ENCODE data around the gene KIRREL3.

The KIRREL3 gene

DNA sequence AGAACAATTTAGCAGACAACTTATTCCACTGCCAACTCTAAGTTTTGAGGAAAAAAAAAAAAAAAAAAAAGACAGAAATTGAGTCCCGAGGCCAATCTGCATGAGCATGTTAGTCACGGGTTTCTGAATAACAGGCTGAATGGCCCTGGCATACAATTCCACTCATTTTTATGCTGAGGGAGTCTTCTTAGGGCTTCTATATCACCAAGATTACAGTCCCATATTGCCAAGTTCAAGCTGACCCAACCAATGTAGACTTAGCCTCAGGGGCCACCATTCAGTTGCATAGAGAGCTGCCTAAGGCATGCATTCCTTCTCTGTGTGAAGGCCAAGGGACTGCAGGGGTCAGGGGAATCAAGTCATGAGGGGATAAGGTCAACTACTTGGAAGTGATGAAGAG lies 27.5 kb downstream of the KIRREL3 start:
- TF ChIP-seq, protein P1, sequence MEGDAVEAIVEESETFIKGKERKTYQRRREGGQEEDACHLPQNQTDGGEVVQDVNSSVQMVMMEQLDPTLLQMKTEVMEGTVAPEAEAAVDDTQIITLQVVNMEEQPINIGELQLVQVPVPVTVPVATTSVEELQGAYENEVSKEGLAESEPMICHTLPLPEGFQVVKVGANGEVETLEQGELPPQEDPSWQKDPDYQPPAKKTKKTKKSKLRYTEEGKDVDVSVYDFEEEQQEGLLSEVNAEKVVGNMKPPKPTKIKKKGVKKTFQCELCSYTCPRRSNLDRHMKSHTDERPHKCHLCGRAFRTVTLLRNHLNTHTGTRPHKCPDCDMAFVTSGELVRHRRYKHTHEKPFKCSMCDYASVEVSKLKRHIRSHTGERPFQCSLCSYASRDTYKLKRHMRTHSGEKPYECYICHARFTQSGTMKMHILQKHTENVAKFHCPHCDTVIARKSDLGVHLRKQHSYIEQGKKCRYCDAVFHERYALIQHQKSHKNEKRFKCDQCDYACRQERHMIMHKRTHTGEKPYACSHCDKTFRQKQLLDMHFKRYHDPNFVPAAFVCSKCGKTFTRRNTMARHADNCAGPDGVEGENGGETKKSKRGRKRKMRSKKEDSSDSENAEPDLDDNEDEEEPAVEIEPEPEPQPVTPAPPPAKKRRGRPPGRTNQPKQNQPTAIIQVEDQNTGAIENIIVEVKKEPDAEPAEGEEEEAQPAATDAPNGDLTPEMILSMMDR (conservative IDR thresholded peaks at IDR 0.05; ENCODE audit: low read length), result no peak
- no peak for DNase-seq (ENCODE audit: low read depth)
- no peak overlapping the region for H3K4me3 ChIP-seq (ENCODE audit: low read length)

DNA sequence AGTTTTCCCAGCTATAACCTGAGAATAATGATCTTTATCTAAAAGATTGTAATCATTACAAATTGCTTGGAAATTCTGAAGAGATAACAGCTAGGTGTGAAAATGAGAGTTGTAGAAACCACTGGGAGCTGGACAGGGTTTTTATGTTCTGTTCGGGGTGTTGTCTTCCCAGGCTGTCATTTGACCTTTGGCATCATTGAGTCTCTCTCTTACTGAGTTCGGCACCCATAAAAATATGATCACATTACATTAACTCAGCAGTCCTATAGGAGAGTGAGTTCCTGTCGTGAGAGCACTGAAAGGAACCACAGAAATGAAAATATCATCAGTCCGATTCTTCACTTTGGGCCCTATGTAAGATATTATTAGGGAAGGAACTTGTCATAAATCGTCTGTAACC lies 29.3 kb downstream of the KIRREL3 start:
- TF ChIP-seq, protein P1 (conservative IDR thresholded peaks at IDR 0.05; ENCODE audit: low read length), result no peak
- no peak for DNase-seq (ENCODE audit: low read depth)
- no peak overlapping the region for H3K4me3 ChIP-seq (ENCODE audit: low read length)

DNA sequence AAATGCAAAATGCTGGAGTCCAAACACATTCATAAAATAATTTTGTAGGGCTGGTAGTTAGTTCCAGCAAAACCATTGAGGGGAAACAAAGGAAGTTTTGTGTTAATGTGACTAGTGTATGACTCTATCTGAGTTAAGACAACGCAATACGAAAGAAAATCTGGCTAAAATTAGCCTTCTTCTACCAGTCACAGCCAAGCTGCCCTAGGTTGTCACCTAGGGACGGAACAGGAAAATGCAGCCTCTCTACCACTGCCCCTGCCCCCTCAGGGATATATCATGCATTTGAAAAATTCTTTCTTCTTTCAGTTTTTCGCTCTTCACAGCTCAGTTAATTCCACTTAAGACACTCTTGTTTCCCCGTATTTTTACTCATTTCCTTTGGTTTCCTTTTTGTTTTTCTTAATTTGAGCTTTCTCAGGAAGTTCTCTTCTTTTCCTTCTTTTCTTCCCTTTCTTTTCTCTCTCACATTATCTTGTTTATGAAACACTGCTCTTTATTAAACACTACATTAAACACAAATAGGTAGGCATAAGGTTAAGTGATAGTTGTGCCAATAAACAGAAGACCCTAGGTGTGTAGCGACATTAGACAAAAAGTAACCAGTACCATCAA lies 30.6 kb downstream of the KIRREL3 start:
- TF ChIP-seq, protein P1 (conservative IDR thresholded peaks at IDR 0.05; ENCODE audit: low read length), result peak; percentile 94
- no peak overlapping the region for H3K4me3 ChIP-seq (ENCODE audit: low read length)
- peak; percentile 80 for DNase-seq (ENCODE audit: low read depth)

DNA sequence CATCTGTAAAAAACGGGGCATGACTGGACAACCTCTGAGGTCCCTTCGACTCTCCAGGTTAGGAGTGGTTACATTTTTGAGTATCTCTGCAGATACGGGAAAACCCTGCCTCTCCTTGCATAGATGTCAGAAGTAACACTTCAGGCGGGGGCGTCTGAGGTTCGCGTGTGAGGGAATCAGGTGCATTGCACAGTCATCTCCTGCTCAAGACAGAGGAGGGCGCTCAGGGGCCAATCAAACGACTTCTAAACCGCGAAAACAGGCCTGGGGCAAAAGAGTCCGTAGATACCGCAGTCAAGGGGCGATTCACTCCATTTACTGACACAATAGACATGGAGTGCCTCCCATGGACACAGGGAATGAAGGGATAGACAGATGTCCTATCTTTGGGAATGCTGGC lies 31.7 kb downstream of the KIRREL3 start:
- H3K4me3 ChIP-seq (ENCODE audit: low read length), result no peak overlapping the region
- TF ChIP-seq, protein P1 (conservative IDR thresholded peaks at IDR 0.05; ENCODE audit: low read length), result peak; percentile 14; the same call in 1 of the 2 replicates
- peak; percentile 9 for DNase-seq (ENCODE audit: low read depth)

DNA sequence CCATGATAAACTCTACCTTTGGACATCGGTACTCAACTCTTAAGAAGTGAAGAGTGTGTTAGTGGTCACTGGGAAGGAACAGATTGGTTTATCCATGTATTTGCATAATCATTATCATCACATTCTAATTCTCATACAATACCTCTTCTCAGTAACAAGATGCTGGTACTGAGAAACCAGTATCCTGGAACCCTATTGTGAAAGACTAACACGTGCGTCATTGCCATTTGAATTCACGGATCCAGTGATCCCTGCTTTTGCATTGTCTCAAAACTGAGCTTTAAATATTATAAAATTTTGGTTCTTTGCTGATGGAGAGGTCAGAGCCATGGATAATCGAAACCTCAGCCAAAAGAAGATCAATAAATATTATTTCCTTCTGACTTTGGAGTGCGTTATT lies 35.2 kb downstream of the KIRREL3 start:
- DNase-seq (ENCODE audit: low read depth), result no peak
- H3K4me3 ChIP-seq (ENCODE audit: low read length), result no peak overlapping the region
- TF ChIP-seq, protein P1 (conservative IDR thresholded peaks at IDR 0.05; ENCODE audit: low read length), result no peak

DNA sequence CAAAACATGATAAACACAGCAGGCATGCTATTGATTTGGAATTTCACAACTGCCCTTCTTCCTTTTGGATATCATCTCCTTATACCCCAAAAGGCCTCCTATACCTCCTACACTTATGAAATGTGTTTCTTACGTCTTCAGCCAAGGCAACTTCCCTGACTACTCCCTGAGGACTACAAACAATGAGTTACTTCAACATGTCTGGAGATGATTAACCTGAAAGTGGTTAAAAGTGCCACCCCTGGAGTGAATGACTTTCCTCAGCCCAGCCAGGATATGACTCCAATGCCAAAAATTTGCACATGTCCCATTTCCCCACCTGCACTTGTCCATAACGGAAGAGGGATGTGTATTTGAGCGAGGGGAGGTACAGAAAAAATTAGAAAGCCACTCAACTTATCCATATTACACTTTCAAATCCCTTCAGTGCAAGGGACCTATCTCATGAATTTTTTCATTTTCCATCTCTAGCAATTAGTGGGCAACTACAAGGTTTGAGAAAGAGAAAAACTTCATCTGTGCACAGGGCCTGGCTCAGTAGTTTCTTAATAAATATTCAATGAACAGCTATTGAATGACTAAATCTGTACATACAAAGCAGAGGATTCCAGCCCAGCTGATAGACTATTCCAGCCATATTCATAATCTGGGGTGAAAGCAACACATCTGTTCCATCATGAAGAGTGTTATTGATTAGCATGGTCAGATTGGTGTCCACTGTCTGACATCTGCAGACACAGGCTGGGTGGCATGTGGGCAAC lies 36.8 kb downstream of the KIRREL3 start:
- no peak overlapping the region for H3K4me3 ChIP-seq (ENCODE audit: low read length)
- TF ChIP-seq, protein P1 (conservative IDR thresholded peaks at IDR 0.05; ENCODE audit: low read length), result no peak
- DNase-seq (ENCODE audit: low read depth), result peak; percentile 71

DNA sequence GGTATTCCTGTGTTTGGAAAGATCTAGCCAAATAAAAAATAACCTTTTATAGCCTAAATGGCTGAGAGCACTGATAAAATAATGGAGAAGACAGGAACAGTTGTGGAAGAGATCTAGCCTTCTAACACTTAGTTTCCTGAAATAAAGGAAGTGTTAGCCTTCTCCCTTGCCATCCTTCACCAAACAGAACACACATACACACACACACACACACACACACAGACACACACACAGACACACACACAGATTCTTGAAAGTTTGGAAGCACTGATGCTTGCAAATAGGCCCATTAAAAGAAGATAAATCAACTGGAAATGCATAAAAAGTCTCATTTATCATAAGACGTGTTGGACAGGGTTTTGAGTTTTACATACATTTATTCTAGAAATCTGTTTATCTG lies 37.5 kb downstream of the KIRREL3 start:
- no peak for DNase-seq (ENCODE audit: low read depth)
- H3K4me3 ChIP-seq (ENCODE audit: low read length), result no peak overlapping the region
- TF ChIP-seq, protein P1 (conservative IDR thresholded peaks at IDR 0.05; ENCODE audit: low read length), result no peak

All from AG10803 (cell line).